Gastrocnemius medialis (tissue), 4 donors: ENCODE data around the gene TRAPPC8. TPM values are rescaled to one million over a fixed set of nuclear protein-coding genes. Genes with fewer than 3 reads are reported as not detected.

Source experiments
- ATAC-seq, 2 donors: fragments of 150-250 bp; one replicate each; pipeline ENCODE4 v1.9.1; 2016
- DNase-seq, 2 donors: peaks; one replicate each; pipeline ENCODE4 v3.0.0-alpha.2; 2019
- H3K27ac ChIP-seq, 4 donors: fragments of 200-600 bp; sonication (generic); 1 replicate in 1 of 4; 2 replicates in 3 of 4; pipeline ENCODE4 v1.5.1; 2016 to 2018; ENCODE audit warnings: mild to moderate bottlenecking in 2 of 4, moderate library complexity in 1 of 4
- H3K27me3 ChIP-seq, 3 donors: fragments of 200-600 bp; sonication (generic) in 2 of 3; 1 replicate in 1 of 3; 2 replicates in 2 of 3; pipeline versions ENCODE4 v1.5.1 to v1.6.0; 2016 to 2019; ENCODE audit warnings: mild to moderate bottlenecking in 1 of 3, moderate library complexity in 1 of 3
- H3K36me3 ChIP-seq, 2 donors: fragments of 200-600 bp; sonication (generic) in 1 of 2; one replicate each; pipeline ENCODE4 v1.5.1; 2017 to 2018
- H3K4me1 ChIP-seq, 2 donors: fragments of 200-600 bp; sonication (generic) in 1 of 2; one replicate each; pipeline ENCODE4 v1.5.1; 2016 to 2017; ENCODE audit warnings: mild to moderate bottlenecking in 2 of 2
- H3K4me3 ChIP-seq, 4 donors: fragments of 200-600 bp; sonication (generic) in 3 of 4; 1 replicate in 1 of 4; 2 replicates in 3 of 4; pipeline ENCODE4 v1.5.1; 2016 to 2019; ENCODE audit warnings: mild to moderate bottlenecking in 2 of 4
- H3K9me3 ChIP-seq, 3 donors: fragments of 200-600 bp; sonication (generic) in 2 of 3; 1 replicate in 1 of 3; 2 replicates in 2 of 3; pipeline ENCODE4 v1.5.1; 2016 to 2019
- CTCF ChIP-seq, 5 experiments: fragments of 450-650 bp in 3 of 5; fragments of 200-600 bp in 2 of 5; sonication (generic) in 2 of 5; IDR thresholded peaks in 4 of 5; conservative IDR thresholded peaks in 1 of 5; 1 replicate in 4 of 5; 2 replicates in 1 of 5; pipeline ENCODE4 v1.5.1; 2016 to 2019; ENCODE audit warnings: antibody characterized with exemption in 5 of 5, mild to moderate bottlenecking in 3 of 5, moderate library complexity in 3 of 5
- POLR2A ChIP-seq, 2 donors: fragments of 450-650 bp; IDR thresholded peaks; one replicate each; pipeline ENCODE4 v1.6.1; 2017; ENCODE audit warnings: antibody characterized with exemption in 2 of 2, mild to moderate bottlenecking in 2 of 2, moderate library complexity in 2 of 2
- in situ Hi-C, 4 donors: fragments of 200-750 bp; cut with MboI; loops; one replicate each; pipeline versions ENCODE4 v1.15.0 to v1.8.0; 2017; ENCODE audit warnings: low sequenced_read_pairs in 4 of 4
- intact Hi-C: fragments of 100-400 bp; cut with DNase I; formaldehyde crosslinking; loops from one replicate; pipeline ENCODE4 v1.15.1; 2023; ENCODE audit warnings: low total_unique reads
- total RNA-seq, 4 donors: library from RNA; depleted of rRNA; stranded (reverse); fragments of >200 nt; gene quantifications; one replicate each; pipeline versions ENCODE4 v1.1.0 to v1.2.3, GENCODE V29; 2016

TRAPPC8 gene
- total RNA-seq, 4 donors from 2014 or later = 29.8 to 40.7 (median 39.1) TPM

GRCh38 chr18:31795747-31796146 lies 147.2 kb downstream of the TRAPPC8 start:
- no peaks in the 10 kb centered on the region for H3K9me3 ChIP-seq
- ATAC-seq (no peak), DNase-seq (no peak)
- in situ Hi-C loops = no loop called here
- no peaks in the 10 kb centered on the region for H3K27me3 ChIP-seq
- intact Hi-C loops = no loop called here
- H3K36me3 ChIP-seq = no peaks in the 10 kb centered on the region
- H3K4me1 ChIP-seq = no peaks in the 10 kb centered on the region
- H3K4me3 ChIP-seq = no peak overlapping the region
- TF ChIP-seq POLR2A (IDR thresholded peaks at IDR 0.05) = no peak
- no peak for TF ChIP-seq CTCF (IDR thresholded peaks at IDR 0.05 in 4 of 5, conservative IDR thresholded peaks at IDR 0.05 in 1 of 5)
- no peak overlapping the region for H3K27ac ChIP-seq

GRCh38 chr18:31793531-31793930 lies 149.4 kb downstream of the TRAPPC8 start:
- no peak for DNase-seq
- Histone ChIP-seq H3K27ac (no peak overlapping the region), H3K36me3 (no peaks in the 10 kb centered on the region), H3K27me3 (no peaks in the 10 kb centered on the region), H3K4me3 (no peak overlapping the region), H3K9me3 (no peaks in the 10 kb centered on the region), H3K4me1 (no peaks in the 10 kb centered on the region)
- intact Hi-C loops (no loop called here), in situ Hi-C loops (no loop called here)
- ATAC-seq = no peak
- TF ChIP-seq CTCF (IDR thresholded peaks at IDR 0.05 in 4 of 5, conservative IDR thresholded peaks at IDR 0.05 in 1 of 5) = no peak
- TF ChIP-seq POLR2A (IDR thresholded peaks at IDR 0.05) = no peak

- H3K4me3 ChIP-seq = no peak overlapping the region
- TF ChIP-seq CTCF (IDR thresholded peaks at IDR 0.05 in 4 of 5, conservative IDR thresholded peaks at IDR 0.05 in 1 of 5) (no peak), POLR2A (IDR thresholded peaks at IDR 0.05) (no peak)
- no peak for ATAC-seq
- H3K36me3 ChIP-seq = no peaks in the 10 kb centered on the region
- in situ Hi-C loops = no loop called here
- H3K9me3 ChIP-seq = no peaks in the 10 kb centered on the region
- intact Hi-C loops = no loop called here
- no peaks in the 10 kb centered on the region for H3K27me3 ChIP-seq
- H3K4me1 ChIP-seq = no peaks in the 10 kb centered on the region
- no peak overlapping the region for H3K27ac ChIP-seq
- DNase-seq = no peak
Measured at GRCh38 chr18:31792580-31792911, 150.4 kb downstream of the TRAPPC8 start.

- ATAC-seq = no peak
- no peak overlapping the region for H3K27ac ChIP-seq
Measured at GRCh38 chr18:31791817-31792579, 150.9 kb downstream of the TRAPPC8 start.

More at GRCh38 chr18:31791817-31792579, 150.9 kb downstream of the TRAPPC8 start:
- no peaks in the 10 kb centered on the region for H3K36me3 ChIP-seq
- intact Hi-C loops = no loop called here
- in situ Hi-C loops = no loop called here
- H3K27me3 ChIP-seq = no peaks in the 10 kb centered on the region
- TF ChIP-seq CTCF (IDR thresholded peaks at IDR 0.05 in 4 of 5, conservative IDR thresholded peaks at IDR 0.05 in 1 of 5) (no peak), POLR2A (IDR thresholded peaks at IDR 0.05) (no peak)
- H3K9me3 ChIP-seq = no peaks in the 10 kb centered on the region
- H3K4me3 ChIP-seq = no peak overlapping the region
- no peaks in the 10 kb centered on the region for H3K4me1 ChIP-seq
- no peak for DNase-seq
